ENCODE results near the gene MORF4L1.

Gene MORF4L1

DNA sequence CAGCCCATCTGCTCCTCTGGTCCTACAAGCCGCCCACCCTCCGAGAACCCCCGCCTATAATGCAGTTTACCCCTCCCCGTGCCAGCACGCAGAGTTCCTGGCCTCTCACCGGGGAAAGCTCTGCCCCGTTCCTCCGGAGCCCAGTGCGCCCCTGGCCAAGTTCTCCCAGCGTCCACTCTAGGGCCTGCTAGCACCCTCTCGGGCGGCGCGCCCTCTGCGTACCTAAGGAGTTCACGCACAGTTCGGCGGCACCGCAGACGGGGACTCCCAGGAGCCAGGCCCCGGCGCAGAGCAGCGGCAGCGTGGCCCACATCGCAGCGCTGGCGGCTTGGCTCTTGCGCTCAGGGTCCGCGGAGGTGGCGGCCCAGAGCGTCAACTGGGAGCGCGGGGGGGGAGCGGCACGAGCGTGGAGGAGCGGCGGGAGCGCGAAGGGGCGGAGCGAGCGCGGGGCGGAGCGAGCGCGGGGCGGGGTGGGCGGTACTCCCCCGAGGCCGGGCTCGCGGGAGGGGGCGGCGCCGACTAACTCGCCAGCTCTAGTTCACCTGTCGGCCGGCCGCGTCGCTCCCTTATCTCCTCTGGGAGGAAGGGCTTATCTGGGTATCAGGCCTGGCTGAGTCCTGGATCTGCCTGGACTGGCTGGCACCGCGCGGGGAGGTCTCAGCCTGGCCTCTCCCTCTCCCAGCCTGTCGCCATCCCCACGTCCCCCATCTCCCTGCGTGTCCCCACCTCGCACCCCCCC lies 72.1 kb downstream of the MORF4L1 start, which contains the start of gene CTSH:
CTSH (minus strand) TSS at position 378 of the 739 bp plus-strand sequence; CDS start at position 313, 65 bp downstream.
- peak; percentile 15 for DNase-seq (ENCODE audit: low read depth)
- TF ChIP-seq, protein P1, sequence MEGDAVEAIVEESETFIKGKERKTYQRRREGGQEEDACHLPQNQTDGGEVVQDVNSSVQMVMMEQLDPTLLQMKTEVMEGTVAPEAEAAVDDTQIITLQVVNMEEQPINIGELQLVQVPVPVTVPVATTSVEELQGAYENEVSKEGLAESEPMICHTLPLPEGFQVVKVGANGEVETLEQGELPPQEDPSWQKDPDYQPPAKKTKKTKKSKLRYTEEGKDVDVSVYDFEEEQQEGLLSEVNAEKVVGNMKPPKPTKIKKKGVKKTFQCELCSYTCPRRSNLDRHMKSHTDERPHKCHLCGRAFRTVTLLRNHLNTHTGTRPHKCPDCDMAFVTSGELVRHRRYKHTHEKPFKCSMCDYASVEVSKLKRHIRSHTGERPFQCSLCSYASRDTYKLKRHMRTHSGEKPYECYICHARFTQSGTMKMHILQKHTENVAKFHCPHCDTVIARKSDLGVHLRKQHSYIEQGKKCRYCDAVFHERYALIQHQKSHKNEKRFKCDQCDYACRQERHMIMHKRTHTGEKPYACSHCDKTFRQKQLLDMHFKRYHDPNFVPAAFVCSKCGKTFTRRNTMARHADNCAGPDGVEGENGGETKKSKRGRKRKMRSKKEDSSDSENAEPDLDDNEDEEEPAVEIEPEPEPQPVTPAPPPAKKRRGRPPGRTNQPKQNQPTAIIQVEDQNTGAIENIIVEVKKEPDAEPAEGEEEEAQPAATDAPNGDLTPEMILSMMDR (conservative IDR thresholded peaks at IDR 0.05; ENCODE audit: low read length): no peak
- H3K4me3 ChIP-seq (ENCODE audit: low read length): peak within 1 kb of the TSS; percentile 50

DNA sequence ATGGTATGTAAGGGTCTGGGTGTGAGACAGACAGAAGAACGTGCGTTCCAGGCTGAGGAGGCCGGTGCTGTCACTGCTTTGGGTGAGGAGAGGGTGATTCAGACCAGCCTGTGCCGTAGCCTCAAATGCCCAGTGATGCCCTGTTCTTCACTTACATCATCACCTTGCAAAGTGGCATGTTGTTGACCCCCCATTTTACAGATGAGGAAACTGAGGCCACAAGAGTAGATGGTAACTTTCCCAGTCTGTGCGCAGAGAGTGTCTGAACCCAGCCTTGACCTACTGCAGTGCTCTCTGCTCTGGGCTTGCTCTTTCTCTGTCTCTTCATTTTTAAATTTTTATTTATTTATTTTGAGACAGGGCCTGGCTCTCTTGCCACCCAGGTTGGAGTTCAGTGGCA lies 73.8 kb downstream of the MORF4L1 start:
- TF ChIP-seq, protein P1 (conservative IDR thresholded peaks at IDR 0.05; ENCODE audit: low read length): no peak
- no peak overlapping the region for H3K4me3 ChIP-seq (ENCODE audit: low read length)
- DNase-seq (ENCODE audit: low read depth): no peak

DNA sequence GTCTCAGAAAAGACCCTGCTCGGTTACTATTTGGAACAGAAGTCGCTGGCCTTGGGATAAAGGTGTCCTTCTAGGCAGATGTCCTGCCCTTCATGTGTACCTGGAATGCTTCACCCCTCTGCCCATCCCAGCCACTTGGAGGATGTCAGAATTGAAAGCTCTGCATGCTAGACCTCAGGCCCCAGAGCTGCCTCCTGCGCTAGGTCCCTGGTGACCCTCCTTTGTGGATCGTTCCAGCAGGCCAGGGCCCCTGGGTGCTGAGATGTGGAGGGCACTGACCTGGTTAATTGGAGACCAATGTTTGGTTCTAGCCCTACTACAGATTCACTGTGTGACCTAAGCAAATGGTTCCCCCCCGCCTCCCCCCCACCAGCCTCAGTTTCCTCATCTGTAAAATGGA lies 74.8 kb downstream of the MORF4L1 start:
- no peak for DNase-seq (ENCODE audit: low read depth)
- no peak overlapping the region for H3K4me3 ChIP-seq (ENCODE audit: low read length)
- TF ChIP-seq, protein P1 (conservative IDR thresholded peaks at IDR 0.05; ENCODE audit: low read length): no peak
